HL-60 (cell line): ENCODE measurements around the gene FAM83E.
"Not testable (repeated sequence)": the region's sequence is repeated elsewhere in the genome, so short reads cannot be mapped to it uniquely, and the experiment has no call there.

ENCODE experiments used
- DNase-seq, 2 experiments: peaks; one replicate each; pipeline ENCODE4 v3.0.0-alpha.2; 2010 to 2020; ENCODE audit warnings: low read depth in 1 of 2, low spot score in 1 of 2
- H3K27ac ChIP-seq: fragments of 250-450 bp; sonication (Bioruptor Pico); replicated peaks from 2 replicates; pipeline ENCODE4 v1.5.1; 2020; ENCODE audit warnings: mild to moderate bottlenecking, moderate library complexity
- H3K27me3 ChIP-seq: fragments of 250-450 bp; sonication (Bioruptor Pico); 2 replicates; pipeline ENCODE4 v1.5.1; 2021; ENCODE audit warnings: mild to moderate bottlenecking, moderate library complexity; ENCODE audit not compliant: insufficient read depth, poor library complexity, severe bottlenecking
- H3K4me3 ChIP-seq: replicated peaks from 2 replicates; pipeline ENCODE4 v1.5.1; 2011; ENCODE audit warnings: mild to moderate bottlenecking, control low read depth, low read length; ENCODE audit not compliant: insufficient read depth
- GABPA ChIP-seq: IDR thresholded peaks from 2 replicates; pipeline ENCODE4 v1.6.1; 2012; ENCODE audit warnings: low read depth
- POLR2AphosphoS5 ChIP-seq: IDR thresholded peaks from 2 replicates; pipeline ENCODE4 v1.6.1; 2012; ENCODE audit warnings: low read depth
- SPI1 ChIP-seq: IDR thresholded peaks from 2 replicates; pipeline ENCODE4 v1.6.1; 2012; ENCODE audit warnings: low read depth, mild to moderate bottlenecking, borderline replicate concordance
- TF ChIP-seq, protein P1 (sequence below): IDR thresholded peaks from one replicate; pipeline ENCODE4 v1.5.1; 2011; ENCODE audit warnings: low read length, control low read depth, inconsistent platforms; ENCODE audit not compliant: insufficient read depth
- TF ChIP-seq, protein P2 (sequence below): IDR thresholded peaks from 2 replicates; pipeline ENCODE4 v1.6.1; 2012; ENCODE audit warnings: low read depth; ENCODE audit not compliant: insufficient replicate concordance

Gene FAM83E

DNA sequence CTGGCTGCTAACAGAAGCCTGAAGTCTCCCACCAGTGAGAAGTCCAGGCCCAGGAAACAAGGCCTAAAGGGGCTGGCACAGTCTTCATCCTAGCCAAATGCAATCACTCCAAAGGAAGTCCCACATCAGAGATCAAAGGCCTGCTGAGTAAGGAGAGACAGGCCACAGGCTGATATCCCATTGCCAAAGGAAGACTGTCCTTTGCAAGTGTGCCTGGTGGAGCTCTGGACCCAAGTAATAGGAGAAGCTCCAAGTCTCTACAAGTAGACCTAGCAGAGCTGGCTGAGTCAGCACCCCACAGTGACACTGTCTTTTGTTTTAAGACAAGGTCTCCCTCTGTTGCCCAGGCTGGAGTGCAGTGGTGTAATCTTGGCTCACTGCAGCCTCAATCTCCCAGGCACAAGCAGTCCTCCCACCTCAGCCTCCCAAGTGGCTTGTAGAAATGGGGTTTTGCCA, 17.8 kb upstream of the FAM83E start:
- H3K4me3 ChIP-seq = no peak overlapping the region
- H3K27ac ChIP-seq = no peak overlapping the region
- TF ChIP-seq POLR2AphosphoS5 (no peak), GABPA (no peak)
- DNase-seq = no peak
- no peaks in the 10 kb centered on the region for H3K27me3 ChIP-seq

DNA sequence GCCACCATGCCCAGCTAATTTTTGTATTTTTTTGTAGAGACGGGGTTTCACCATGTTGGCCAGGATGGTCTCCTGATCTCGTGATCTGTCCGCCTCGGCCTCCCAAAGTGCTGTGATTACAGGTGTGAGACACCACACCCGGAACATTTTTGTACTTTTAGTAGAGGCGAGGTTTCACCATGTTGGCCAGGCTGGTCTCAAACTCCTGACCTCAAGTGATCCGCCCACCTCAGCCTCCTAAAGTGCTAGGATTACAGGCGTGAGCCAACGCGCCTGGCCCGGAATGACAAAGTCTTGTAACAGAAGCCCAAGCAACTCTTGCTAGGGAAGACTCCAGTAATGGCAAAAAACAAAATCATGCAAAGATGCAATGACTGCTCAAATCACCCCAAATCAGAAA, 17.4 kb upstream of the FAM83E start:
- H3K27me3 ChIP-seq, H3K4me3 ChIP-seq, DNase-seq, H3K27ac ChIP-seq: not testable (repeated sequence)

DNA sequence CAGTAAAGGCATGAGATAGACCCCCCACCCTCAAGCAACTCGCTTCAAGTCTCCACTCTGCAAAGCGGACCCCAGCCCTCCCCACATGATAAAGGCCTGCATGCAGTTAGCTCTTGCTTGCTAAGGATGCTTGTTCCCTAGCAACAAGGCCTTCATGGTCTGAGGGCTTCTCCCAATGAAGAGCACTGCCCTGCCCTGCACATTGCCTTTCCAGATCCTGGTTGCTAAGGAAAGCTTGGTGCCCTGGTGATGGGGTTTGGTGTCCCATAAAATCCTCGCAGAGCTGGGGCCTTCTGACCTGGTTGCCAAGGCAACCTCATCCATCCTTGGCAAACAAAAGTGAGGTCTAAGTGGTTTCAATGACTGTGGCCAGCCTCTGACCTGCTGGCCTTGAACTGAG, 16.3 kb upstream of the FAM83E start:
- 0 out of 2 replicates have a peak overlapping the region, but pooled peaks have one; percentile 4 for H3K27ac ChIP-seq

DNA sequence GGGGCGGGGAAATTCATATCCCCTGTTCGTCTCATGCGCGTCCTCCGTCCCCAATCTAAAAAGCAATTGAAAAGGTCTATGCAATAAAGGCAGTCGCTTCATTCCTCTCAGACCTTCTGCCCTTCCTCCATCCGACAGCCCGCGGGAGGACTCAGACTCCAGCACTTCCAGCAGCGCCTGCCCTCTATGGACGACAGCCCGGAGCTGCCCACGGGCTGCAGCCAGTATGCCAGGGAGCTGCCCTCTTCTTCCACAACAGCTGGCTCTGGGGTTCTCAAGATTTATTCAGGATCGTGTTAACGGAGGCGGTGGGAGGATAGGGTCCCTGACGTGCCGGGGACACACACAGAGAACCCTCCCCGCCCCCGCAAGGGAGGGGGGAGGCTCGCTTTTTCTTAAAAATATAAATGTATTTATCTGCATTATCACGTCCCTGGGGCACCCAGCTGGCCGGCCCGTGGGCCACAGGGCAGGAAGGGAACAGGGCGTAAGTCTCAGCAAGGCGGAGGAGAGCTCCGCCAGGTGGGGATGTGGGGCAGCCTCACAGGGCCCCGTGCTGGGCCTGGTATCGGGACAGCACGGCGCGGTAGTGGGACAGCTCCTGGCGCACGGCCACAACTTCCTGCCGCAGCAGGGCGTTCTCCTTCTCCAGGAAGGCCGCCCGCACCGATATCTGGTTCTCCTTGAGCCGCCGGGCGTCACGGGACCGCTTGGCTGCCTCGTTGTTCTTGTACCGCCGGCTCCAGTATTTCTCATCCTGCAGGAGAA, 15.6 kb upstream of the FAM83E start:
- no peak overlapping the region for H3K4me3 ChIP-seq
- TF ChIP-seq, protein P1, sequence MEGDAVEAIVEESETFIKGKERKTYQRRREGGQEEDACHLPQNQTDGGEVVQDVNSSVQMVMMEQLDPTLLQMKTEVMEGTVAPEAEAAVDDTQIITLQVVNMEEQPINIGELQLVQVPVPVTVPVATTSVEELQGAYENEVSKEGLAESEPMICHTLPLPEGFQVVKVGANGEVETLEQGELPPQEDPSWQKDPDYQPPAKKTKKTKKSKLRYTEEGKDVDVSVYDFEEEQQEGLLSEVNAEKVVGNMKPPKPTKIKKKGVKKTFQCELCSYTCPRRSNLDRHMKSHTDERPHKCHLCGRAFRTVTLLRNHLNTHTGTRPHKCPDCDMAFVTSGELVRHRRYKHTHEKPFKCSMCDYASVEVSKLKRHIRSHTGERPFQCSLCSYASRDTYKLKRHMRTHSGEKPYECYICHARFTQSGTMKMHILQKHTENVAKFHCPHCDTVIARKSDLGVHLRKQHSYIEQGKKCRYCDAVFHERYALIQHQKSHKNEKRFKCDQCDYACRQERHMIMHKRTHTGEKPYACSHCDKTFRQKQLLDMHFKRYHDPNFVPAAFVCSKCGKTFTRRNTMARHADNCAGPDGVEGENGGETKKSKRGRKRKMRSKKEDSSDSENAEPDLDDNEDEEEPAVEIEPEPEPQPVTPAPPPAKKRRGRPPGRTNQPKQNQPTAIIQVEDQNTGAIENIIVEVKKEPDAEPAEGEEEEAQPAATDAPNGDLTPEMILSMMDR = no peak
- TF ChIP-seq SPI1 = no peak
- TF ChIP-seq POLR2AphosphoS5 = peak; percentile 52; the same call in 1 of the 2 replicates
- TF ChIP-seq GABPA = no peak
- H3K27ac ChIP-seq = 0 out of 2 replicates have a peak overlapping the region, but pooled peaks have one; percentile 4
- no peak for DNase-seq
- no peaks in the 10 kb centered on the region for H3K27me3 ChIP-seq

More for the DNA sequence above, 16.3 kb upstream of the FAM83E start:
- no peak for DNase-seq
- H3K27me3 ChIP-seq = no peaks in the 10 kb centered on the region
- no peak overlapping the region for H3K4me3 ChIP-seq
- TF ChIP-seq GABPA (no peak), POLR2AphosphoS5 (no peak), SPI1 (no peak)
- TF ChIP-seq, protein P1 = no peak
- TF ChIP-seq, protein P2, sequence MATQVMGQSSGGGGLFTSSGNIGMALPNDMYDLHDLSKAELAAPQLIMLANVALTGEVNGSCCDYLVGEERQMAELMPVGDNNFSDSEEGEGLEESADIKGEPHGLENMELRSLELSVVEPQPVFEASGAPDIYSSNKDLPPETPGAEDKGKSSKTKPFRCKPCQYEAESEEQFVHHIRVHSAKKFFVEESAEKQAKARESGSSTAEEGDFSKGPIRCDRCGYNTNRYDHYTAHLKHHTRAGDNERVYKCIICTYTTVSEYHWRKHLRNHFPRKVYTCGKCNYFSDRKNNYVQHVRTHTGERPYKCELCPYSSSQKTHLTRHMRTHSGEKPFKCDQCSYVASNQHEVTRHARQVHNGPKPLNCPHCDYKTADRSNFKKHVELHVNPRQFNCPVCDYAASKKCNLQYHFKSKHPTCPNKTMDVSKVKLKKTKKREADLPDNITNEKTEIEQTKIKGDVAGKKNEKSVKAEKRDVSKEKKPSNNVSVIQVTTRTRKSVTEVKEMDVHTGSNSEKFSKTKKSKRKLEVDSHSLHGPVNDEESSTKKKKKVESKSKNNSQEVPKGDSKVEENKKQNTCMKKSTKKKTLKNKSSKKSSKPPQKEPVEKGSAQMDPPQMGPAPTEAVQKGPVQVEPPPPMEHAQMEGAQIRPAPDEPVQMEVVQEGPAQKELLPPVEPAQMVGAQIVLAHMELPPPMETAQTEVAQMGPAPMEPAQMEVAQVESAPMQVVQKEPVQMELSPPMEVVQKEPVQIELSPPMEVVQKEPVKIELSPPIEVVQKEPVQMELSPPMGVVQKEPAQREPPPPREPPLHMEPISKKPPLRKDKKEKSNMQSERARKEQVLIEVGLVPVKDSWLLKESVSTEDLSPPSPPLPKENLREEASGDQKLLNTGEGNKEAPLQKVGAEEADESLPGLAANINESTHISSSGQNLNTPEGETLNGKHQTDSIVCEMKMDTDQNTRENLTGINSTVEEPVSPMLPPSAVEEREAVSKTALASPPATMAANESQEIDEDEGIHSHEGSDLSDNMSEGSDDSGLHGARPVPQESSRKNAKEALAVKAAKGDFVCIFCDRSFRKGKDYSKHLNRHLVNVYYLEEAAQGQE = no peak

DNA sequence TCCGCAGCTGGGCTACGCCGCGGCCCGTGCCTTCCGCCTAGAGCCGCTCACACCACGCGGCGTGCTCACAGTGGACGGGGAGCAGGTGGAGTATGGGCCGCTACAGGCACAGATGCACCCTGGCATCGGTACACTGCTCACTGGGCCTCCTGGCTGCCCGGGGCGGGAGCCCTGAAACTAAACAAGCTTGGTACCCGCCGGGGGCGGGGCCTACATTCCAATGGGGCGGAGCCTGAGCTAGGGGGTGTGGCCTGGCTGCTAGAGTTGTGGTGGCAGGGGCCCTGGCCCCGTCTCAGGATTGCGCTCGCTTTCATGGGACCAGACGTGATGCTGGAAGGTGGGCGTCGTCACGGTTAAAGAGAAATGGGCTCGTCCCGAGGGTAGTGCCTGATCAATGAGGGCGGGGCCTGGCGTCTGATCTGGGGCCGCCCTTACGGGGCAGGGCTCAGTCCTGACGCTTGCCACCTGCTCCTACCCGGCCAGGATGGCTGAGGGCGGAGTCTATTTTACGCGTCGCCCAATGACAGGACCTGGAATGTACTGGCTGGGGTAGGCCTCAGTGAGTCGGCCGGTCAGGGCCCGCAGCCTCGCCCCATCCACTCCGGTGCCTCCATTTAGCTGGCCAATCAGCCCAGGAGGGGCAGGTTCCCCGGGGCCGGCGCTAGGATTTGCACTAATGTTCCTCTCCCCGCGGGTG, 14.9 kb upstream of the FAM83E start:
- no peak overlapping the region for H3K4me3 ChIP-seq
- TF ChIP-seq POLR2AphosphoS5 (peak; percentile 48; the same call in 1 of the 2 replicates), GABPA (no peak)
- H3K27ac ChIP-seq = no peak overlapping the region
- no peaks in the 10 kb centered on the region for H3K27me3 ChIP-seq
- no peak for DNase-seq

DNA sequence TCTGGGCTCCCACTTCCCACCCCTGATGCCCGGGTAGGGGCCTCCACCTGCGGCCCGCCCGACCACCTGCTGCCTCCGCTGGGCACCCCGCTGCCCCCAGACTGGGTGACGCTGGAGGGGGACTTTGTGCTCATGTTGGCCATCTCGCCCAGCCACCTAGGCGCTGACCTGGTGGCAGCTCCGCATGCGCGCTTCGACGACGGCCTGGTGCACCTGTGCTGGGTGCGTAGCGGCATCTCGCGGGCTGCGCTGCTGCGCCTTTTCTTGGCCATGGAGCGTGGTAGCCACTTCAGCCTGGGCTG, 14.4 kb upstream of the FAM83E start:
- TF ChIP-seq, protein P2 = no peak
- TF ChIP-seq, protein P1 = no peak
- TF ChIP-seq SPI1 (no peak), POLR2AphosphoS5 (no peak), GABPA (no peak)
- H3K4me3 ChIP-seq = no peak overlapping the region
- no peak overlapping the region for H3K27ac ChIP-seq
- no peaks in the 10 kb centered on the region for H3K27me3 ChIP-seq
- DNase-seq = no peak
